T-helper 17 cell (primary cell): ENCODE measurements around the gene PARD6B. TPM values are rescaled to one million over a fixed set of nuclear protein-coding genes. Genes with fewer than 3 reads are reported as not detected.
"Not testable (repeated sequence)": the region's sequence is repeated elsewhere in the genome, so short reads cannot be mapped to it uniquely, and the experiment has no call there.

Experiments
- ATAC-seq: fragments of 150-1000 bp; cut with Tn5 transposase; 2 replicates; pipeline ENCODE4 v1.10.0; 2021; ENCODE audit warnings: mild to moderate bottlenecking, moderate library complexity
- DNase-seq, 3 donors: peaks; one replicate each; pipeline versions ENCODE4 v3.0.0 to v3.0.0-alpha.2; 2020 to 2021
- H3K9me3 ChIP-seq: one replicate; pipeline ENCODE4 v1.7.0; 2013; ENCODE audit warnings: low read length, mild to moderate bottlenecking; ENCODE audit not compliant: control insufficient read depth, poor library complexity, severe bottlenecking
- H3K27ac Mint-ChIP-seq: one replicate; pipeline ENCODE4 v1.8.0; 2022; ENCODE audit warnings: mild to moderate bottlenecking, moderate library complexity, mixed read lengths
- H3K27me3 Mint-ChIP-seq: one replicate; pipeline ENCODE4 v1.8.0; 2022; ENCODE audit warnings: mixed read lengths
- H3K36me3 Mint-ChIP-seq: one replicate; pipeline ENCODE4 v1.8.0; 2022; ENCODE audit warnings: low read depth, mixed read lengths
- H3K4me1 Mint-ChIP-seq: one replicate; pipeline ENCODE4 v1.8.0; 2022; ENCODE audit warnings: mild to moderate bottlenecking, mixed read lengths
- H3K4me3 Mint-ChIP-seq: one replicate; pipeline ENCODE4 v1.8.0; 2022; ENCODE audit warnings: mild to moderate bottlenecking, moderate library complexity, mixed read lengths
- total RNA-seq, 4 donors: library from RNA in 2 of 4; stranded (reverse) in 2 of 4; gene quantifications; one replicate each; pipeline ENCODE4 v1.2.3 and lab custom pipeline; 2022 to 2026

The PARD6B gene
- total RNA-seq, 2 donors from 2014 or later = 4.0 to 6.8 TPM

DNA sequence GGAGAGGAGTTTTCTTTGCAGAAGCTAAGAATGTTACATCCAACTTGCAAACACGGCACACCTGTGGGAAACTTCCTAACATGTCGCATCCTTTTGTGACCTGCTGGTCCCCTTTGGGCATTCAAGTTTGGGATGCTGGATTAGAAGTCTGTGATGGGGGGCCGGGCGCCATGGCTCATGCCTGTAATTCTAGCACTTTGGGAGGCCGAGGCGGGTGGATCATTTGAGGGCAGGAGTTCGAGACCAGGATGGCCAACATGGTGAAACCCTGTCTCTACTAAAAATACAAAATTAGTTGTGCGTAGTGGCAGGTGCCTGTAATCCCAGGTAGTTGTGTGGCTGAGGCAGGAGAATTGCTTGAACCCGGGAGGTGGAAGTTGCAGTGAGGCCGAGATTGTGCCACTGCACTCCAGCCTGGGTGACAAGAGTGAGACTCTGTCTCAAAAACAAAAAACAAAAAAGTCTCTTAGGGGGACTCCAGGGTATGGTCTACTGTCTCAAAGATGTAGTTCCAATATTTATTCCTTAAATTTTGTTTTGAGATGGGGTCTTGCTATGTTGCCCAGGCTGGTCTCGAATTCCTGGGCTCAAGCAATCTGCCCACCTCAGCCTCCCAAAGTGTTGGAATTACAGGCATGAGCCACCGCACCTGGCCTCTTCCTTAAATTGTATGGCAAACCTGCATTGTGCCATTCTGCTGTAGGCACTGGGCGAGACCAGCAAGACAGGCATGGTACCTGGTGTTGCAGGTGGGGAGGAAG, 69.8 kb downstream of the PARD6B start:
- not testable (repeated sequence) for H3K9me3 ChIP-seq, H3K27ac Mint-ChIP-seq, H3K36me3 Mint-ChIP-seq, DNase-seq, H3K27me3 Mint-ChIP-seq, ATAC-seq, H3K4me3 Mint-ChIP-seq
- peaks cover 10% of the 10 kb centered on the region for H3K4me1 Mint-ChIP-seq

DNA sequence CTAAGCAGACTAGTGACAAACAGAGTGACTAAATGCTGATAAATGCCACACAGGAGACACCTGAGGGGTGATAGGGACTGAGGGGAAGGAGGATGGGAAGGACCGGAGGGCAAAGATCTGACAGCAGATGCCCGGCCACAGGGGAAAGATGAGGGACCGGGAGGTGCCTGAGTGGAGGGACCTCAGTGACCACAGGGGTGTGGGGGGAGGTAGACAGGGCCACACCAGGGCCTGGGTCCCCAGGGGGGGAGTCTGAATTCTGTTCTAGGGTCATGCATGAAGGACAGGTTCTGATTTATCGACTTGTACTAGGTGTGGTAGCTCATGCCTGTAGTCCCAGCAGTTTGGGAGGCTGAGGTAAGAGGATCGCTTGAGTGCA, 70.4 kb downstream of the PARD6B start:
- no peak for DNase-seq
- peaks cover 10% of the 10 kb centered on the region for H3K4me1 Mint-ChIP-seq
- H3K4me3 Mint-ChIP-seq = no peak overlapping the region
- no peaks in the 10 kb centered on the region for H3K9me3 ChIP-seq
- no peaks in the 10 kb centered on the region for H3K27me3 Mint-ChIP-seq
- no peaks in the 10 kb centered on the region for H3K36me3 Mint-ChIP-seq
- no peak overlapping the region for H3K27ac Mint-ChIP-seq
- no peak for ATAC-seq

DNA sequence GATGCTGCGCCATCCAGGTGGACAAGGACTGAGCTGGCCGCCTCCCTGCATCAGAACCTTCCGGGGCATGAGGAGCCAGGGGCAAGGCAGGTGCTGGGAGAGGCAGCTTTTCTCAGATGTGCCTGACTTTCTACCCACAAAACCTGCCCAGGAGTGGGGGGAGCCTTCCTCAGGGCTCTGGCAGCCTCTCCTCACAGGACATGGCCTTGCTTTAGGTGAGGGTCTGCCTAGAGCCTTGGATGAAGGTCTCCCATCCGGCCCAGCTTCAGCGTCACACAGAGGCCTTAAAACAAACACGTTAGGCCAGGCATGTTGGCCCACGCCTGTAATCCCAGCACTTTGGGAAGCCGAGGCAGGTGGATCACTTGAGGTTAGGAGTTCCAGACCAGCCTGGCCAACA, 70.9 kb downstream of the PARD6B start:
- H3K27ac Mint-ChIP-seq = no peak overlapping the region
- DNase-seq = no peak
- ATAC-seq = no peak
- peaks cover 10% of the 10 kb centered on the region for H3K4me1 Mint-ChIP-seq
- H3K9me3 ChIP-seq = no peaks in the 10 kb centered on the region
- no peak overlapping the region for H3K4me3 Mint-ChIP-seq
- H3K27me3 Mint-ChIP-seq = no peaks in the 10 kb centered on the region
- no peaks in the 10 kb centered on the region for H3K36me3 Mint-ChIP-seq

DNA sequence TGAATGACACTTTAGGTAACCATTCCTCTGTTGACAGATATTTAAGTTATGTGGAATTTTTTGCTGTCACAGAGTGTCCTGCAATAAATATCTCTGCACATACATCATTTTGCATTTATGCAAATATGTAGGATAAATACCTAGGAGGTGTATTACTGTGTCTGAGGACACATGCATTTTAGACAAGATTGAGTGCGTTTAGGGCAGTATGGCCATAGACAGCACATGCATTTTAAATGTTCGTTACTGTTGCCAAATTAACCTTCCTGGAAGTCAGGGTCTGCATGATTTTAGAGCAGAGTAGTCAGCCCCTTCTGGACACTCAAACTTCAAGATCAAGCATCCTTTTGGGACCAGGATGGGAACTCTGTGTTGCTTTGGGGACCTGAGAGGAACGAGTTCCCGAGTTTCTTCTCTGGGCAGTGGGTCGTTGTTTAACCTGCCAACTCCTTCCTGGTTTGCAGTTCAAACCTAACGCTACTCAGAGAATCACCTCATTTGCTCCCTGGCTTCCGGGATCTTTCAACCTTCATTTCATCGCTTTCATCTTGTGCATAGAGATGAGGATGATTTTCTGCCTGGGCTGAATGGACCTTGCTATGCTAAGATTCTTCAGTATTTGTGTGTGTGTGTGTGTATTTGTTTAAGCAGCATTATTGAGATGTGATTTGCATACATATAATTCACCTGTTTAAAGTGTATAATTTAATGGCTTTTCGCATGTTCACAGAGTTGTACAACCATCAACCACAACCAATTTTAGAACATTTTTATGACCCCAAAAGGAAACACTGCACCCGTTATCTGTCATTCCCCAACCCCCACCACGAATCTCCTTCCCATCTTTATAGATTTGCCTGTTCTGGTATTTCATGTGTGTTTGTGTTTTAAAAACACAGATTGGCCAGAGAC, 73.3 kb downstream of the PARD6B start:
- H3K9me3 ChIP-seq = no peaks in the 10 kb centered on the region
- ATAC-seq = peak; percentile 85
- H3K4me3 Mint-ChIP-seq = peak overlapping the region; percentile 36
- no peak for DNase-seq
- peak overlapping the region; percentile 86 for H3K27ac Mint-ChIP-seq
- peaks cover 10% of the 10 kb centered on the region for H3K4me1 Mint-ChIP-seq
- no peaks in the 10 kb centered on the region for H3K36me3 Mint-ChIP-seq
- no peaks in the 10 kb centered on the region for H3K27me3 Mint-ChIP-seq

DNA sequence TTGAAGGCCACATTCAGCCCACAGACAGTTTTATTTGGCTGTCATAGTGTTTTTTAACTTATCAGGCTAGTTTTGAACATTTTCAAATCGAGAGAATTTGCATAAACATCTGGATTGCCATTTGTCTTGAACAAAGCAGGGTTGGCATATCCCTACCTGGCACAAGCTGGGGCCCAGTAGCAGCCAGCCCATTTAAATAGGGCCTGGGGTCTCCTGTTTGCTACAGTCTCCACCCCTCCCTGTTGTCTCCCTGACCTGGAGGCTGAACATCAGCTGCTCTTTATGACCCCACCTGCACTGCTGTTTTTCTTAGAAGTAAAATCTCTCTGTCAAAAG, 73.9 kb downstream of the PARD6B start:
- Mint-ChIP-seq H3K4me1 (peaks cover 7% of the 10 kb centered on the region), H3K36me3 (no peaks in the 10 kb centered on the region), H3K27ac (peak overlapping the region; percentile 86), H3K4me3 (peak overlapping the region; percentile 36), H3K27me3 (no peaks in the 10 kb centered on the region)
- no peaks in the 10 kb centered on the region for H3K9me3 ChIP-seq
- ATAC-seq (no peak), DNase-seq (no peak)

DNA sequence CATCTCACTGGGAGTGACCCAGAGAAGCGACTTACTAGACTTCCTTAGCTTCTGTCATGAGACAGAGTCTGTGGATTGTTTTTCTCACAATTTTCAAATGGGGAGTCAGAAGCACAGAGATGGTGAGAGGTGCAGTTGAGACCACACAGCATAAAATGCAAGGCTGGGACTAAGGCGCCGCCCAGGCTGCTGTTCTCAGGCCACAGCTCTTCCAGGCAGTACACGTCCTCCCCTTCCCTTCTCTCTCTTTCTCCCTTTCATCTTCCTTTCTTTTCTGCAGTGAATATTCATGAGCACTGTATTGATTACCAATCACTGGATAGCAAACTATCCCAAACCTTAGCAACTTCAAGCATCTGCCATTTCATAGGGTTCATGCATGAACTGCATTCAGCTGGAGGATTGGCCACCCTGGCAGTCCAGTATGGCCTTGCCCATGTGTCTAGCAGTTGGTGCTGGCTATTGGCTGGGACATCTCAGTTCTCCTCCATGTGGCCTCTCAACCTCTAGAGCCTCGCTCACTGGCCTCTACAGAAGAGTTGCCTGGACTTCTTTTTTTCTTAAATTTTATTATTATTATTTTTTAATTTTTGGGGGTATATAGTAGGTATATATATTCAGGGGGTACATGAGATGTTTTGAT, 74.9 kb downstream of the PARD6B start:
- H3K9me3 ChIP-seq = no peaks in the 10 kb centered on the region
- H3K36me3 Mint-ChIP-seq = no peaks in the 10 kb centered on the region
- no peak overlapping the region for H3K27ac Mint-ChIP-seq
- ATAC-seq (no peak), DNase-seq (no peak)
- peaks cover 7% of the 10 kb centered on the region for H3K4me1 Mint-ChIP-seq
- H3K4me3 Mint-ChIP-seq = no peak overlapping the region
- no peaks in the 10 kb centered on the region for H3K27me3 Mint-ChIP-seq

Other genes starting within 250 kb of the PARD6B start
- gene PTPN1, start 221.2 kb upstream of the PARD6B start, total RNA-seq = 10 to 100 TPM; 65.5 to 67.7 TPM
- 1 to 10 TPM in 1 of 2 donors, not detected in 1; 2.1 TPM for gene RIPOR3, start 40.0 kb upstream of the PARD6B start, total RNA-seq
- 1 to 10 TPM; 8.0 to 8.5 TPM for gene BCAS4, start 63.5 kb downstream of the PARD6B start, total RNA-seq
- 10 to 100 TPM; 54.8 to 59.7 TPM for gene ADNP, start 199.9 kb downstream of the PARD6B start, total RNA-seq
- 10 to 100 TPM; 25.9 to 34.1 TPM for gene DPM1, start 227.0 kb downstream of the PARD6B start, total RNA-seq
- gene MOCS3, start 227.2 kb downstream of the PARD6B start, total RNA-seq = 1 to 10 TPM; 3.2 to 3.8 TPM